CD4-positive, alpha-beta T cell treated with Interleukin-15 for 1 hour (primary cell): ENCODE results near the gene C19orf38.

Experiments used
- DNase-seq: peaks from one replicate; pipeline ENCODE4 v3.0.0-alpha.2; 2020

The C19orf38 gene

DNA sequence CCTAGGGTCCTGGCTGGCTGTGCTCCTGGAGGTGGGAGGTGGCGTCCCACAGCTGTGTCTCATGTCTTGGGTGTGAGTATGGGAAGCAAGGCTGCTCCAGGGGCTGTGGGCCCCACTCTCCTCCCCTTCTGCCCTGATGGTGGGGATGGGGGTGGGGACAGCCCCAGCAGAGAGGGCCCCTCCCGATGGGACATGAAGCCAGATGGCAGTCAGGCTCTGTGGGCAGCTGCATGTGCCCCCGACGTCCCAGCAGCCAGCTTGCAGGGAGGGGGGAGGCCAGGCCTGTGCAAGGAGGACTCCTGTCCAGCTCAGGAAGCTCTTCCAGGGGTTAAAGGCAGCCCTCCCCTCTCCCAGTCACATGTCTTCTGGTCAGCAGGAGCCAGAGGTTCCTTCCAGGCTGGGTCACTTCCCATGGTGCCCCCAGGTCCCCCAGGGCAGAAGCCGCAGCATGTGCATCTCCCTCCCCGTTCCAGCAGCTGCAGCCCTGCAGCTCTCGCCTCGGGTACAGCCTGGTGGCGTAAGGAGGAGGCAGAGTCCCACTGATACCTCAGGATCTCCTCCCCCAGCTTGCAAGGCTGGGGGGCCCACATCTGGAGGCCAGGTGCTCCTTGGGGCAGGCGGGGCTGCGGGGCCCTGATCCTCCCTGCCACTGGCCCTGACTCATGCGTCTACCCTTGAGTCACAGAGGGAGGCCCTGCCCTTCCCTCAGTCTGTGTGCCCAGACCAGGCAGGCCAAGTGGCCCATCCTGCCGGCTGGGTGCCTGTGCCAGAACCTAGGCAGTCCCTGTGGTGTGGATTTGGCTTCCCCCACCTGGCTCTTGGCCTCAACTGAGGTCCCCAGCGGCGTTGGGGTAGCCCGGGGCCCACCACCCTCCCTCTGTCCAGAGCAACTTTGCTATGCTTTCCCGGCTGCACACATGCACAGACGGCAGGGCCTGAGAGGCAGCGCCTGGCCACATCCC lies 67.2 kb downstream of the C19orf38 start:
- DNase-seq = no peak

GRCh38 chr19:10916602-10917001 lies 68.4 kb downstream of the C19orf38 start:
- no peak for DNase-seq

DNA sequence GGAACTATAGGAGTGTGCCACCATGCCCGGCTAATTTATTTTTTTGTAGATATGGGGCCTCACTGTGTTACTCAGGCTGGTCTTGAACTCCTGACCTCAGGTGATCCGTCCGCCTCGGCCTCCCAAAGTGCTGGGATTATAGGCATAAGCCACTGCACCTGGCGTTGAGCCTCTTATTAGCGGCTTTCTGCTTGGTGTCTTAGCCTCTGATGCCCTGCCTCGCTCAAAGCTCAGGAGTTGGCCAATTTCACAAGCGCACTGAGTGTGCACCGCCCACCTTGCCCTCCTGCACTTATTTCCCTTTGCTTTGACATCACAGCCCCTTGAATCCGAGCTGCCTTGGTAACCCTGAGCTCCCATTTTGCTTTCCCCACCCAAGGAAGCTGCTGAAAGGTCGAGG lies 70.1 kb downstream of the C19orf38 start:
- no peak for DNase-seq
